Cardiac septum (tissue), 1 donor: ENCODE measurements around the gene ARHGEF2. TPM values are rescaled to one million over a fixed set of nuclear protein-coding genes. Genes with fewer than 3 reads are reported as not detected.

Experiments
- microRNA-seq: library from miRNA; unstranded; fragments of <30 nt; microRNA quantifications from one replicate; pipeline ENCODE4 v1.2.0, GENCODE V29; 2020
- total RNA-seq: library from RNA; stranded (reverse); fragmentation: NEBNext Ultra II Directional; extraction: Animal tissue kit (Norgen Biotek cat#: 25700); gene quantifications from one replicate; pipeline ENCODE4 v1.2.1, GENCODE V29; 2021
- donor health status: DM: no; HTN: no; CAD: no.

The ARHGEF2 gene
- total RNA-seq, 1 donor from 2014 or later = 95.9 TPM

Small RNAs within 50 kb of the gene (microRNA-seq; reads per million reads assigned to microRNA genes)
- gene MIR6738 = not detected

Other genes with a start within 250 kb of the ARHGEF2 start
- 29.5 TPM for gene GON4L, start 121.3 kb downstream of the ARHGEF2 start, total RNA-seq
- 24.4 TPM for gene SYT11, start 119.0 kb downstream of the ARHGEF2 start, total RNA-seq
- gene RIT1, start 67.2 kb downstream of the ARHGEF2 start, total RNA-seq = 26.2 TPM
- 26.8 TPM for gene KHDC4, start 44.1 kb downstream of the ARHGEF2 start, total RNA-seq
- not detected for gene RXFP4, start 36.9 kb downstream of the ARHGEF2 start, total RNA-seq
- 81.2 TPM for gene SSR2, start 42.4 kb upstream of the ARHGEF2 start, total RNA-seq
- 26.3 TPM for gene UBQLN4, start 75.3 kb upstream of the ARHGEF2 start, total RNA-seq
- 49.8 TPM for gene LAMTOR2, start 76.2 kb upstream of the ARHGEF2 start, total RNA-seq
- not detected for gene RAB25, start 82.6 kb upstream of the ARHGEF2 start, total RNA-seq
- gene MEX3A, start 103.9 kb upstream of the ARHGEF2 start, total RNA-seq = 0.24 TPM
- 298 TPM for gene LMNA, start 136.2 kb upstream of the ARHGEF2 start, total RNA-seq
- gene SEMA4A, start 175.0 kb upstream of the ARHGEF2 start, total RNA-seq = 2.7 TPM
- 15.4 TPM for gene SLC25A44, start 215.6 kb upstream of the ARHGEF2 start, total RNA-seq
- 54.3 TPM for gene PMF1, start 234.5 kb upstream of the ARHGEF2 start, total RNA-seq